ENCODE results near the gene CFAP99. TPM values are rescaled to one million over a fixed set of nuclear protein-coding genes. Genes with fewer than 3 reads are reported as not detected.

CFAP99 gene
- total and polyA plus RNA-seq, 3 donors from 2014 or later, result 30.5 to 41.2 (median 40.1) TPM

DNA sequence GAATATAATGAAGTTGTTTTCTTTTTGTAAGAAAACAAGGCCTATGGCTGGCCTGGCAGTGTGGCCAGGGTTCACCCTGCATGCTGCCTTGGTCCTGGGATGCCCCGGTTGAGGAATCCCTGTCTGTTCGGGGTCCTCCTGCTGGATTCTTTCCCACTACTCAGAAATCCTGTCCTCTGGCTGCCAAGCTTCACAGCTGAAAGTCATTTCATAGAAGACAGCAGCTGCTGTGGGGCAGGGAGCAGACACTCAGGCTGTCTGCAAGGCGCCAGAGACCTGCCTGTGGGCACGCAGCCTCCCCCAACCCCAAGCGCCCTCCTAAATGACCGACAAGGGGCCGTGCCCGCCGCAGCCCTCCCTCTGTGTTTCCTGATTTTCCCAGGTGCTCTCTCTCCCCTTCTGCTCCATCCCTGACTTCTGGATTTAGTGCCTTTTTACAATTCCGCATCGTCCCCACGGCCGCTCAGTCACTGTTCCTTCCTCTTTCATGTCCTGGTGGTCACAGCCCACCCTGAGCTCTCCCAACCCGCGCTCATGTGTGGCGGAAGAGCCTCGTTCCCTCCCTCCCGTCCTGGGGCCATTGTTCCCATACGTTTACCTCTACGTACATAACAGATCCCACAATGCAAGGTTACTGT lies 27.9 kb upstream of the CFAP99 start:
- TF ChIP-seq POLR2A (IDR thresholded peaks at IDR 0.05), result no peak
- TF ChIP-seq, protein P1, sequence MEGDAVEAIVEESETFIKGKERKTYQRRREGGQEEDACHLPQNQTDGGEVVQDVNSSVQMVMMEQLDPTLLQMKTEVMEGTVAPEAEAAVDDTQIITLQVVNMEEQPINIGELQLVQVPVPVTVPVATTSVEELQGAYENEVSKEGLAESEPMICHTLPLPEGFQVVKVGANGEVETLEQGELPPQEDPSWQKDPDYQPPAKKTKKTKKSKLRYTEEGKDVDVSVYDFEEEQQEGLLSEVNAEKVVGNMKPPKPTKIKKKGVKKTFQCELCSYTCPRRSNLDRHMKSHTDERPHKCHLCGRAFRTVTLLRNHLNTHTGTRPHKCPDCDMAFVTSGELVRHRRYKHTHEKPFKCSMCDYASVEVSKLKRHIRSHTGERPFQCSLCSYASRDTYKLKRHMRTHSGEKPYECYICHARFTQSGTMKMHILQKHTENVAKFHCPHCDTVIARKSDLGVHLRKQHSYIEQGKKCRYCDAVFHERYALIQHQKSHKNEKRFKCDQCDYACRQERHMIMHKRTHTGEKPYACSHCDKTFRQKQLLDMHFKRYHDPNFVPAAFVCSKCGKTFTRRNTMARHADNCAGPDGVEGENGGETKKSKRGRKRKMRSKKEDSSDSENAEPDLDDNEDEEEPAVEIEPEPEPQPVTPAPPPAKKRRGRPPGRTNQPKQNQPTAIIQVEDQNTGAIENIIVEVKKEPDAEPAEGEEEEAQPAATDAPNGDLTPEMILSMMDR (IDR thresholded peaks at IDR 0.05), result no peak
- H3K9me3 ChIP-seq, result no peaks in the 10 kb centered on the region
- intact Hi-C loops (cut with DNase I; ENCODE audit: low total_unique reads), result no loop called here

DNA sequence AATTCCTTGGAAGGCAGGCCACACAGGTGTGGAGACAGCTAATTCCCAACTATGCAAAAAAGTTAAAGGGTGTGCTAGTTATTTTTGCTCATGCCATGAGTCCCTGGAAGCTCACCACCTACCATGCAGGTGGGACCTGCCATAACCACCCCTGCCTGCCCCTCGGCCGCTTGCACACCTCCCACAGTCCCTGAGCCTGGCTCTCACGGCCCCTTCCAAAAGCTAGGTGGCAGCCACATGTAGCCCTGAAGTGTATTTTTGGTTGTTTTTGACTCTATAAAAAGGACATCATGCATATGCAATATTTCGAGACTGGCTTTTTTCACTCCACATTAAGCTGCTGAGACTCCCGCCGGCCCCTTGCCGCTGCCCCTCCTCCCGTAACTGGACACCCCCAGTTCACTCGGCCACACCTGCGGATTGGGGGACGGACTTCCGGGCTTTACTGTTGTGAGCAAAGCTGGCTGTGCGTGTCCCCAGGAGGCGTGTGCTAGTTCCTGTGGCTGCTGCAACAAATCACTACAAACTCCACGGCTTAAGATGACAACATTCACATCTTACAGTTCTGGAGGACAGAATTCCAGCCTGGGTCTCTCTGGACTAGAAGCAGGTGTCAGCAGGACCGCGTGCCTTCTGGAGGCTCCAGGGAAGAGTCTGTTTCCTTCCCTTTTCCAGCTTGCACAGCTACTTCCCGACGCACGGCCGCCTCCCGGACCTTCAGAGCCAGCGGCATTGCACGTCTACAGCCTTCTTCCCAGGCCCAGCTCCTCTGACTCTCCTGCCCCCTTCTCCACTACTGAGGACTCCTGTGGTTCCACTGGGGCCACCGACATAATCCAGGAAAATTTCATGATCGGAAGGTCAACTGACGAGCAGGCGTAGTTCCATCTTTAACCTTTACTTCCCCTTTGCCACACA lies 25.1 kb upstream of the CFAP99 start:
- TF ChIP-seq POLR2A (IDR thresholded peaks at IDR 0.05), result no peak

More for the DNA sequence above, 27.9 kb upstream of the CFAP99 start:
- peaks cover 24% of the 10 kb centered on the region for H3K4me1 ChIP-seq
- no peaks in the 10 kb centered on the region for H3K27me3 ChIP-seq
- WGBS, 2 donors, result 81% methylated on average over 20 of the region's 20 CpGs
- no peak for DNase-seq
- no peak overlapping the region for H3K27ac ChIP-seq
- H3K4me3 ChIP-seq, result no peak overlapping the region
- H3K36me3 ChIP-seq (ENCODE audit: low read depth, missing control alignments), result no peaks in the 10 kb centered on the region

DNA sequence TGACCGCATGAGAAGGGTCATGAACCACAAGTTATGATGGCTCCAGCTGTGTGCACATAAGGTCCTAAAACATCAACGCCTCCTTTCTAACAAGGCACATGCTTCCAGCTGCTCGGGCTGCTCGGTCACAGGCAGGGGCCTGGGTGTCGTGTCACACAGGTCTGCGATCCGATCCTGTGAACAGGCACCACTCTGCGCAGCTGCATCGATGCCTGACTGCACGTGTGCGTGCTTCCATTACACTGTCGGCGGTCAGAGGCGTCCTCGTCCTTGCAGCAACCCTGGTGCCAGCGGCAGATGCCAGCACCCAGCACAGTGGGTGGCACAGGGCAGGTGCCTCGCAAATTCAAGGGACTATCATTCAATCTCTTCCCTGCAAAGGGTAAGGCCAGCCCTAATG lies 24.2 kb upstream of the CFAP99 start:
- TF ChIP-seq POLR2A (IDR thresholded peaks at IDR 0.05), result no peak
- TF ChIP-seq, protein P1 (IDR thresholded peaks at IDR 0.05), result no peak
- H3K4me3 ChIP-seq, result no peak overlapping the region
- H3K27ac ChIP-seq, result no peak overlapping the region
- DNase-seq, result no peak
- H3K27me3 ChIP-seq, result no peaks in the 10 kb centered on the region
- WGBS, 2 donors, result 89 to 92% methylated on average over 11 to 17 of the region's 17 CpGs
- H3K9me3 ChIP-seq, result no peaks in the 10 kb centered on the region
- intact Hi-C loops (cut with DNase I; ENCODE audit: low total_unique reads), result no loop called here
- H3K4me1 ChIP-seq, result peaks cover 17% of the 10 kb centered on the region
- no peaks in the 10 kb centered on the region for H3K36me3 ChIP-seq (ENCODE audit: low read depth, missing control alignments)

More for the DNA sequence above, 25.1 kb upstream of the CFAP99 start:
- WGBS, 2 donors, result 35 to 38% methylated on average over 28 of the region's 28 CpGs
- Histone ChIP-seq H3K9me3 (no peaks in the 10 kb centered on the region), H3K27me3 (no peaks in the 10 kb centered on the region), H3K4me1 (peaks cover 19% of the 10 kb centered on the region), H3K36me3 (ENCODE audit: low read depth, missing control alignments) (no peaks in the 10 kb centered on the region), H3K27ac (no peak overlapping the region), H3K4me3 (no peak overlapping the region)
- no peak for DNase-seq
- intact Hi-C loops (cut with DNase I; ENCODE audit: low total_unique reads), result no loop called here

DNA sequence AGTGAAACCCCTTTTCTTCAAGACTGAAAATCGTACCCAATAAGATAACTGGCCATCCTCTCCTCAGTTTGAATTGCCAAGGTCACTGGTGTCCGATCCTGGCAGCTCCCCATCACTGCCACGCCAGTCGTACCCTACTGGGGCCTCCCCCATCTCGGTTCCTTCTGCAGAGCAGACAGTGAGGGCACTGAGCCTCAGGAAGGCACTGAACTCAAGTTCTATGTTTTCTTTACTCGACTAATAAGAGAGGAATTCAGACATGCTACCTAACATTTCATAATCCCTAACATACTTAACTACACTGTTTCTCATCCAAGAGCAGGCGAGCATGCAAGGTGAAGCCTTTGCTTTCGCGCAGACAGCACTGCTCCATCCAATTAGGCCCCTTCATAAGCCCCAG lies 23.7 kb upstream of the CFAP99 start:
- DNase-seq, result peak; percentile 59
- intact Hi-C loops (cut with DNase I; ENCODE audit: low total_unique reads), result no loop called here
- Histone ChIP-seq H3K4me3 (no peak overlapping the region), H3K36me3 (ENCODE audit: low read depth, missing control alignments) (no peaks in the 10 kb centered on the region), H3K27ac (no peak overlapping the region), H3K9me3 (no peaks in the 10 kb centered on the region), H3K27me3 (no peaks in the 10 kb centered on the region), H3K4me1 (peaks cover 17% of the 10 kb centered on the region)
- WGBS, 2 donors, result 59 to 80% methylated on average over 8 to 9 of the region's 9 CpGs
- TF ChIP-seq, protein P1 (IDR thresholded peaks at IDR 0.05), result no peak
- no peak for TF ChIP-seq POLR2A (IDR thresholded peaks at IDR 0.05)

DNA sequence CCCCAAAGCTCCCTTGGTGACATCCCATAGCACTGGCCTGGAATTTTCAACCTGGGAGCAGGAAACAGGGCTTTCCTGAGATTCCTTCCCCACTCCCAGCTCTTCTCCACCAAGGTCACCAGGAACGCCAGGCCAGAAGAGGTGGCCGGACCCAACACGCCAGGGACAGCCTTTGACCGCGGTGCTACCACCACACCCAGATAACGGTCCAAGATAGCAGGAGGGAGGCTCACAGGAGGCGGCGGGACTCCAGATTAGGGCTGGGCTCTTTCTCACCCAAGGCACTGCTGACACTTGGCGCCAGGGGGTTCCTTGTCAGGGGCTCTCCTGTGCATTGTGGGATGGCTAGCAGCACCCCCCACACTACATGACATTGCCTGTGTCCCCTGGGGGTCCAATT lies 23.2 kb upstream of the CFAP99 start:
- WGBS, 2 donors, result 71 to 94% methylated on average over 7 to 9 of the region's 9 CpGs

More for the DNA sequence above, 23.2 kb upstream of the CFAP99 start:
- H3K4me3 ChIP-seq, result no peak overlapping the region
- no peak overlapping the region for H3K27ac ChIP-seq
- H3K27me3 ChIP-seq, result no peaks in the 10 kb centered on the region
- TF ChIP-seq, protein P1 (IDR thresholded peaks at IDR 0.05), result no peak
- no peak for TF ChIP-seq POLR2A (IDR thresholded peaks at IDR 0.05)
- intact Hi-C loops (cut with DNase I; ENCODE audit: low total_unique reads), result no loop called here
- DNase-seq, result no peak
- H3K36me3 ChIP-seq (ENCODE audit: low read depth, missing control alignments), result no peaks in the 10 kb centered on the region
- H3K9me3 ChIP-seq, result no peaks in the 10 kb centered on the region
- peaks cover 17% of the 10 kb centered on the region for H3K4me1 ChIP-seq
